ENCODE data around the gene ROGDI. TPM values are rescaled to one million over a fixed set of nuclear protein-coding genes. Genes with fewer than 3 reads are reported as not detected.
A peak's percentile ranks its signal among the peaks of the same experiment; 100 is the strongest.

The ROGDI gene
- total and polyA plus RNA-seq, 2 of the 13 experiments (the other 11 are each of a cell fraction or from before 2014, with no cell fraction given), result 19.2 to 42.1 TPM

- TF ChIP-seq HINFP (CRISPR knock-in tag; IDR thresholded peaks at IDR 0.05; ENCODE audit: low read depth), result no peak
- TF ChIP-seq SNAI1 (CRISPR knock-in tag; IDR thresholded peaks at IDR 0.05; ENCODE audit: borderline replicate concordance), result no peak
- TF ChIP-seq HMGA1 (CRISPR knock-in tag; conservative IDR thresholded peaks at IDR 0.05), result no peak
- peak; percentile 83; the same call in 1 of the 2 replicates for TF ChIP-seq TGIF2 (CRISPR knock-in tag; IDR thresholded peaks at IDR 0.05)
- TF ChIP-seq MTERF4 (CRISPR knock-in tag; IDR thresholded peaks at IDR 0.05), result 0 out of 2 replicates have a peak, but pooled peaks have one; percentile 16
- TF ChIP-seq BRCA1 (CRISPR knock-in tag; IDR thresholded peaks at IDR 0.05), result 0 out of 2 replicates have a peak, but pooled peaks have one; percentile 37
- TF ChIP-seq, protein P1, sequence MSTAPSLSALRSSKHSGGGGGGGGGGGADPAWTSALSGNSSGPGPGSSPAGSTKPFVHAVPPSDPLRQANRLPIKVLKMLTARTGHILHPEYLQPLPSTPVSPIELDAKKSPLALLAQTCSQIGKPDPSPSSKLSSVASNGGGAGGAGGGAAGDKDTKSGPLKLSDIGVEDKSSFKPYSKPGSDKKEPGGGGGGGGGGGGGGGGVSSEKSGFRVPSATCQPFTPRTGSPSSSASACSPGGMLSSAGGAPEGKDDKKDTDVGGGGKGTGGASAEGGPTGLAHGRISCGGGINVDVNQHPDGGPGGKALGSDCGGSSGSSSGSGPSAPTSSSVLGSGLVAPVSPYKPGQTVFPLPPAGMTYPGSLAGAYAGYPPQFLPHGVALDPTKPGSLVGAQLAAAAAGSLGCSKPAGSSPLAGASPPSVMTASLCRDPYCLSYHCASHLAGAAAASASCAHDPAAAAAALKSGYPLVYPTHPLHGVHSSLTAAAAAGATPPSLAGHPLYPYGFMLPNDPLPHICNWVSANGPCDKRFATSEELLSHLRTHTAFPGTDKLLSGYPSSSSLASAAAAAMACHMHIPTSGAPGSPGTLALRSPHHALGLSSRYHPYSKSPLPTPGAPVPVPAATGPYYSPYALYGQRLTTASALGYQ (CRISPR knock-in tag; IDR thresholded peaks at IDR 0.05), result peak; percentile 51; the same call in 1 of the 2 replicates
- TF ChIP-seq, protein P2, sequence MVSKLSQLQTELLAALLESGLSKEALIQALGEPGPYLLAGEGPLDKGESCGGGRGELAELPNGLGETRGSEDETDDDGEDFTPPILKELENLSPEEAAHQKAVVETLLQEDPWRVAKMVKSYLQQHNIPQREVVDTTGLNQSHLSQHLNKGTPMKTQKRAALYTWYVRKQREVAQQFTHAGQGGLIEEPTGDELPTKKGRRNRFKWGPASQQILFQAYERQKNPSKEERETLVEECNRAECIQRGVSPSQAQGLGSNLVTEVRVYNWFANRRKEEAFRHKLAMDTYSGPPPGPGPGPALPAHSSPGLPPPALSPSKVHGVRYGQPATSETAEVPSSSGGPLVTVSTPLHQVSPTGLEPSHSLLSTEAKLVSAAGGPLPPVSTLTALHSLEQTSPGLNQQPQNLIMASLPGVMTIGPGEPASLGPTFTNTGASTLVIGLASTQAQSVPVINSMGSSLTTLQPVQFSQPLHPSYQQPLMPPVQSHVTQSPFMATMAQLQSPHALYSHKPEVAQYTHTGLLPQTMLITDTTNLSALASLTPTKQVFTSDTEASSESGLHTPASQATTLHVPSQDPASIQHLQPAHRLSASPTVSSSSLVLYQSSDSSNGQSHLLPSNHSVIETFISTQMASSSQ (IDR thresholded peaks at IDR 0.05; ENCODE audit: low read depth), result no peak
- TF ChIP-seq, protein P2 (CRISPR knock-in tag; IDR thresholded peaks at IDR 0.05; ENCODE audit: borderline replicate concordance), result no peak
- no peak for TF ChIP-seq ZNF234 (CRISPR knock-in tag; conservative IDR thresholded peaks at IDR 0.05)
- peak; percentile 29; the same call in 1 of the 2 replicates for TF ChIP-seq ZSCAN9 (CRISPR knock-in tag; IDR thresholded peaks at IDR 0.05; ENCODE audit: borderline replicate concordance)
- peak; percentile 98 for TF ChIP-seq ZNF777 (CRISPR knock-in tag; IDR thresholded peaks at IDR 0.05)
- no peak for TF ChIP-seq ETV6 (CRISPR knock-in tag; conservative IDR thresholded peaks at IDR 0.05)
- TF ChIP-seq, protein P3, sequence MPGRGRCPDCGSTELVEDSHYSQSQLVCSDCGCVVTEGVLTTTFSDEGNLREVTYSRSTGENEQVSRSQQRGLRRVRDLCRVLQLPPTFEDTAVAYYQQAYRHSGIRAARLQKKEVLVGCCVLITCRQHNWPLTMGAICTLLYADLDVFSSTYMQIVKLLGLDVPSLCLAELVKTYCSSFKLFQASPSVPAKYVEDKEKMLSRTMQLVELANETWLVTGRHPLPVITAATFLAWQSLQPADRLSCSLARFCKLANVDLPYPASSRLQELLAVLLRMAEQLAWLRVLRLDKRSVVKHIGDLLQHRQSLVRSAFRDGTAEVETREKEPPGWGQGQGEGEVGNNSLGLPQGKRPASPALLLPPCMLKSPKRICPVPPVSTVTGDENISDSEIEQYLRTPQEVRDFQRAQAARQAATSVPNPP (CRISPR knock-in tag; IDR thresholded peaks at IDR 0.05), result 0 out of 2 replicates have a peak, but pooled peaks have one; percentile 17
- TF ChIP-seq MED13 (CRISPR knock-in tag; IDR thresholded peaks at IDR 0.05), result no peak
- peak; percentile 82; the same call in 1 of the 2 replicates for TF ChIP-seq ZFP91 (CRISPR knock-in tag; IDR thresholded peaks at IDR 0.05; ENCODE audit: borderline replicate concordance)
- no peak for TF ChIP-seq ZBTB21 (CRISPR knock-in tag; IDR thresholded peaks at IDR 0.05)
Observed at GRCh38 chr16:4846901-4847773, 44.7 kb upstream of the ROGDI start, which contains the start of the genes GLYR1 and UBN1 (continued).
